HCT116 (cell line): ENCODE results near the gene KDM3B. TPM values are rescaled to one million over a fixed set of nuclear protein-coding genes. Genes with fewer than 3 reads are reported as not detected.

Experiments
- ATAC-seq: fragments of 200-7000 bp; cut with Tn5 transposase; 2 replicates; pipeline ENCODE4 v1.9.1; 2020; ENCODE audit warnings: mild to moderate bottlenecking, moderate library complexity
- BruUV-seq: library from RNA; stranded (reverse); fragments of 400-500 nt; replicated peaks from 2 replicates; lab custom pipeline; 2021; lab: Mats Ljungman, UMichigan
- CTCF ChIA-PET: fragments of 300-600 bp; sonication (Branson Sonifier 250); formaldehyde crosslinking; loops from one replicate; lab custom pipeline; 2021; ENCODE audit warnings: antibody characterized with exemption; lab: Charles Lee
- POLR2A ChIA-PET: fragments of 300-600, 350-600 bp; sonication (Branson Sonifier 250); formaldehyde crosslinking; loops from one replicate; lab custom pipeline; 2021; ENCODE audit warnings: antibody characterized with exemption; lab: Charles Lee
- RAD21 ChIA-PET, 2 experiments: fragments of 300-600 bp; sonication (Branson Sonifier 250); formaldehyde crosslinking; loops; one replicate each; lab custom pipeline; 2023; ENCODE audit warnings: low total read pairs in 2 of 2; ENCODE audit not compliant: uncharacterized antibody in 2 of 2, unreplicated experiment in 2 of 2, low non-redundant PET in 1 of 2; lab: Charles Lee
- DNase-seq: peaks from one replicate; pipeline ENCODE4 v3.0.0-alpha.2; 2010; ENCODE audit warnings: low read depth, low spot score
- H2AFZ ChIP-seq: fragments of 200-600 bp; shearing (Covaris generic), sonication (generic); 2 replicates; pipeline ENCODE4 v1.6.1; 2017; ENCODE audit warnings: low read depth, mixed run types, mixed read lengths, antibody characterized with exemption, low read length; ENCODE audit not compliant: poor library complexity, severe bottlenecking
- H3K27ac ChIP-seq: 2 replicates; pipeline ENCODE4 v1.5.1; 2012; ENCODE audit warnings: low read depth, low read length
- H3K27me3 ChIP-seq: fragments of 200-600 bp; sonication (generic); 2 replicates; pipeline ENCODE4 v1.6.1; 2016; ENCODE audit warnings: mixed run types, low read length, mixed read lengths; ENCODE audit not compliant: insufficient read depth
- H3K36me3 ChIP-seq, 2 experiments: fragments of 200-500 bp in 1 of 2; fragments of 200-600 bp in 1 of 2; sonication (Bioruptor generic) in 1 of 2; sonication (generic) in 1 of 2; 2 replicates each; pipeline versions ENCODE4 v1.5.1 to v1.6.1; 2014 to 2016; ENCODE audit warnings: low read length in 2 of 2, inconsistent platforms in 1 of 2, mixed read lengths in 1 of 2, mixed run types in 1 of 2; ENCODE audit not compliant: insufficient read depth in 2 of 2, control insufficient read depth in 1 of 2
- H3K4me1 ChIP-seq, 2 experiments: fragments of 200-600 bp in 1 of 2; sonication (generic) in 1 of 2; 2 replicates each; pipeline versions ENCODE4 v1.5.1 to v1.6.1; 2012 to 2017; ENCODE audit warnings: low read length in 2 of 2, inconsistent platforms in 1 of 2, mild to moderate bottlenecking in 1 of 2, mixed read lengths in 1 of 2, mixed run types in 1 of 2, moderate library complexity in 1 of 2; ENCODE audit not compliant: insufficient read depth in 2 of 2, control insufficient read depth in 1 of 2
- H3K4me2 ChIP-seq: fragments of 200-600 bp; sonication (generic); 2 replicates; pipeline ENCODE4 v1.6.1; 2017; ENCODE audit warnings: mixed run types, low read length, mixed read lengths
- H3K4me3 ChIP-seq, 2 experiments: fragments of 200-600 bp in 1 of 2; sonication (generic) in 1 of 2; replicated peaks in 1 of 2; 2 replicates each; pipeline ENCODE4 v1.5.1; 2011 to 2016; ENCODE audit warnings: low read length in 2 of 2, control low read depth in 1 of 2, low read depth in 1 of 2, mild to moderate bottlenecking in 1 of 2, mixed read lengths in 1 of 2, mixed run types in 1 of 2
- H3K79me2 ChIP-seq: fragments of 200-600 bp; sonication (generic); 2 replicates; pipeline ENCODE4 v1.6.1; 2017; ENCODE audit warnings: mild to moderate bottlenecking, mixed run types, low read length, moderate library complexity, mixed read lengths; ENCODE audit not compliant: insufficient read depth
- H3K9ac ChIP-seq: fragments of 200-600 bp; sonication (generic); 2 replicates; pipeline ENCODE4 v1.6.1; 2016; ENCODE audit warnings: low read length, mixed read lengths
- H3K9me2 ChIP-seq: fragments of 200-600 bp; sonication (generic), shearing (Covaris generic); 2 replicates; pipeline ENCODE4 v1.6.1; 2017; ENCODE audit warnings: mixed run types, mild to moderate bottlenecking, moderate library complexity; ENCODE audit not compliant: insufficient read depth
- H3K9me3 ChIP-seq, 2 experiments: fragments of 200-500 bp in 1 of 2; fragments of 200-600 bp in 1 of 2; sonication (Bioruptor generic) in 1 of 2; sonication (generic) in 1 of 2; 2 replicates each; pipeline ENCODE4 v1.6.1; 2014 to 2017; ENCODE audit warnings: low read length in 2 of 2, mixed read lengths in 2 of 2, inconsistent platforms in 1 of 2, low read depth in 1 of 2, mild to moderate bottlenecking in 1 of 2, mixed run types in 1 of 2, moderate library complexity in 1 of 2; ENCODE audit not compliant: control insufficient read depth in 1 of 2, insufficient read depth in 1 of 2
- H4K20me1 ChIP-seq: fragments of 200-600 bp; sonication (generic), shearing (Covaris generic); 2 replicates; pipeline ENCODE4 v1.6.1; 2017; ENCODE audit warnings: mixed run types, mild to moderate bottlenecking, moderate library complexity; ENCODE audit not compliant: insufficient read depth
- ATF3 ChIP-seq: IDR thresholded peaks from 2 replicates; pipeline ENCODE4 v1.6.1; 2012
- CBX3 ChIP-seq: IDR thresholded peaks from 2 replicates; pipeline ENCODE4 v1.6.1; 2012; ENCODE audit warnings: low read depth
- CEBPB ChIP-seq: IDR thresholded peaks from 2 replicates; pipeline ENCODE4 v1.6.1; 2012; ENCODE audit warnings: low read depth
- CTCF ChIP-seq, 3 experiments: fragments of 200-600 bp in 1 of 3; sonication (generic) in 1 of 3; IDR thresholded peaks in 2 of 3; conservative IDR thresholded peaks in 1 of 3; 2 replicates each; pipeline ENCODE4 v1.5.1; 2012 to 2017; ENCODE audit warnings: low read depth in 2 of 3, low read length in 2 of 3, antibody characterized with exemption in 1 of 3, borderline replicate concordance in 1 of 3, control low read depth in 1 of 3, mild to moderate bottlenecking in 1 of 3, mixed read lengths in 1 of 3, mixed run types in 1 of 3, moderate library complexity in 1 of 3; ENCODE audit not compliant: insufficient read depth in 1 of 3
- EGR1 ChIP-seq: IDR thresholded peaks from 2 replicates; pipeline ENCODE4 v1.6.1; 2012; ENCODE audit warnings: low read depth
- ELF1 ChIP-seq: IDR thresholded peaks from 2 replicates; pipeline ENCODE4 v1.6.1; 2012; ENCODE audit warnings: low read depth, borderline replicate concordance
- MAX ChIP-seq: IDR thresholded peaks from 2 replicates; pipeline ENCODE4 v1.6.1; 2012
- POLR2A ChIP-seq: IDR thresholded peaks from 2 replicates; pipeline ENCODE4 v1.7.0; 2011; ENCODE audit warnings: borderline replicate concordance; ENCODE audit not compliant: insufficient read depth, insufficient read length; ENCODE audit errors: extremely low read depth
- POLR2AphosphoS5 ChIP-seq: IDR thresholded peaks from 2 replicates; pipeline ENCODE4 v1.6.1; 2011; ENCODE audit warnings: mild to moderate bottlenecking, low read depth, low read length, moderate library complexity
- REST ChIP-seq: IDR thresholded peaks from 2 replicates; pipeline ENCODE4 v1.6.1; 2012; ENCODE audit warnings: low read depth
- SIN3A ChIP-seq: IDR thresholded peaks from 2 replicates; pipeline ENCODE4 v1.6.1; 2012; ENCODE audit warnings: low read depth
- TCF7L2 ChIP-seq: IDR thresholded peaks from 2 replicates; pipeline ENCODE4 v1.7.0; 2011; ENCODE audit warnings: borderline replicate concordance, inconsistent platforms; ENCODE audit not compliant: insufficient read depth, insufficient read length; ENCODE audit errors: extremely low read depth
- YY1 ChIP-seq: IDR thresholded peaks from 2 replicates; pipeline ENCODE4 v1.6.1; 2011; ENCODE audit warnings: low read length, low read depth, moderate library complexity, mild to moderate bottlenecking; ENCODE audit not compliant: insufficient replicate concordance; ENCODE audit errors: extremely low read depth
- intact Hi-C: fragments of 100-400 bp; cut with micrococcal nuclease; formaldehyde crosslinking; loops from 2 replicates; pipeline ENCODE4 v1.10.0; 2022
- total RNA-seq: library from RNA; stranded (reverse); gene quantifications from one replicate; pipeline ENCODE4 v1.2.1, GENCODE V29; 2021; ENCODE audit not compliant: unreplicated experiment

The KDM3B gene
- total RNA-seq, 1 experiment from 2014 or later, result 65.1 TPM

GRCh38 chr5:138305797-138306196 is 46.7 kb upstream of the KDM3B start:
- H3K9ac ChIP-seq, result no peak overlapping the region
- CTCF ChIA-PET, result interaction anchor here (0.5 kb wide), 1 partner anchor 9 kb away, joined by 3 read pairs; no protein-coding TSS in a partner anchor
- no peak overlapping the region for H2AFZ ChIP-seq
- H3K9me3 ChIP-seq, result no peaks in the 10 kb centered on the region
- H3K4me2 ChIP-seq, result no peak overlapping the region
- no peaks in the 10 kb centered on the region for H3K36me3 ChIP-seq
- DNase-seq, result no peak
- intact Hi-C loops, result no loop called here
- H3K27me3 ChIP-seq, result no peaks in the 10 kb centered on the region
- POLR2A ChIA-PET, result no interaction called here
- RAD21 ChIA-PET, result no interaction called here
- no TSS peak for BruUV-seq
- no peaks in the 10 kb centered on the region for H4K20me1 ChIP-seq
- H3K79me2 ChIP-seq, result no peaks in the 10 kb centered on the region
- no peak for TF ChIP-seq TCF7L2
- no peak for TF ChIP-seq SIN3A
- no peak for TF ChIP-seq ATF3
- no peak for TF ChIP-seq CBX3
- TF ChIP-seq POLR2A, result no peak
- TF ChIP-seq YY1, result no peak
- no peak for TF ChIP-seq EGR1
- no peak for TF ChIP-seq REST
- TF ChIP-seq MAX, result no peak
- TF ChIP-seq CEBPB, result no peak
- no peak for TF ChIP-seq POLR2AphosphoS5
- TF ChIP-seq ELF1, result no peak
- no peak for TF ChIP-seq CTCF (IDR thresholded peaks at IDR 0.05 in 2 of 3, conservative IDR thresholded peaks at IDR 0.05 in 1 of 3; ENCODE audit: borderline replicate concordance in 1 of 3, insufficient read depth in 1 of 3, low read depth in 2 of 3, low read length in 2 of 3)
- no peak overlapping the region for H3K4me3 ChIP-seq
- H3K4me1 ChIP-seq, result peaks cover 0 to 11% of the 10 kb centered on the region in 2 experiments; a peak in 1 of 4 replicates
- no peak overlapping the region for H3K27ac ChIP-seq
- H3K9me2 ChIP-seq, result no peaks in the 10 kb centered on the region
- ATAC-seq, result no peak
